Airway epithelial cell (primary cell): ENCODE data around the gene ARHGEF26. TPM values are rescaled to one million over a fixed set of nuclear protein-coding genes. Genes with fewer than 3 reads are reported as not detected.

Experiments used
- total RNA-seq: library from RNA; depleted of rRNA; stranded (reverse); fragments of >200 nt; gene quantifications from 2 replicates; pipeline ENCODE4 v1.2.3, GENCODE V29; 2015

Gene ARHGEF26, protein sequence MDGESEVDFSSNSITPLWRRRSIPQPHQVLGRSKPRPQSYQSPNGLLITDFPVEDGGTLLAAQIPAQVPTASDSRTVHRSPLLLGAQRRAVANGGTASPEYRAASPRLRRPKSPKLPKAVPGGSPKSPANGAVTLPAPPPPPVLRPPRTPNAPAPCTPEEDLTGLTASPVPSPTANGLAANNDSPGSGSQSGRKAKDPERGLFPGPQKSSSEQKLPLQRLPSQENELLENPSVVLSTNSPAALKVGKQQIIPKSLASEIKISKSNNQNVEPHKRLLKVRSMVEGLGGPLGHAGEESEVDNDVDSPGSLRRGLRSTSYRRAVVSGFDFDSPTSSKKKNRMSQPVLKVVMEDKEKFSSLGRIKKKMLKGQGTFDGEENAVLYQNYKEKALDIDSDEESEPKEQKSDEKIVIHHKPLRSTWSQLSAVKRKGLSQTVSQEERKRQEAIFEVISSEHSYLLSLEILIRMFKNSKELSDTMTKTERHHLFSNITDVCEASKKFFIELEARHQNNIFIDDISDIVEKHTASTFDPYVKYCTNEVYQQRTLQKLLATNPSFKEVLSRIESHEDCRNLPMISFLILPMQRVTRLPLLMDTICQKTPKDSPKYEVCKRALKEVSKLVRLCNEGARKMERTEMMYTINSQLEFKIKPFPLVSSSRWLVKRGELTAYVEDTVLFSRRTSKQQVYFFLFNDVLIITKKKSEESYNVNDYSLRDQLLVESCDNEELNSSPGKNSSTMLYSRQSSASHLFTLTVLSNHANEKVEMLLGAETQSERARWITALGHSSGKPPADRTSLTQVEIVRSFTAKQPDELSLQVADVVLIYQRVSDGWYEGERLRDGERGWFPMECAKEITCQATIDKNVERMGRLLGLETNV
- total RNA-seq: 2.6 and 2.8 TPM in 2 replicates

DNA sequence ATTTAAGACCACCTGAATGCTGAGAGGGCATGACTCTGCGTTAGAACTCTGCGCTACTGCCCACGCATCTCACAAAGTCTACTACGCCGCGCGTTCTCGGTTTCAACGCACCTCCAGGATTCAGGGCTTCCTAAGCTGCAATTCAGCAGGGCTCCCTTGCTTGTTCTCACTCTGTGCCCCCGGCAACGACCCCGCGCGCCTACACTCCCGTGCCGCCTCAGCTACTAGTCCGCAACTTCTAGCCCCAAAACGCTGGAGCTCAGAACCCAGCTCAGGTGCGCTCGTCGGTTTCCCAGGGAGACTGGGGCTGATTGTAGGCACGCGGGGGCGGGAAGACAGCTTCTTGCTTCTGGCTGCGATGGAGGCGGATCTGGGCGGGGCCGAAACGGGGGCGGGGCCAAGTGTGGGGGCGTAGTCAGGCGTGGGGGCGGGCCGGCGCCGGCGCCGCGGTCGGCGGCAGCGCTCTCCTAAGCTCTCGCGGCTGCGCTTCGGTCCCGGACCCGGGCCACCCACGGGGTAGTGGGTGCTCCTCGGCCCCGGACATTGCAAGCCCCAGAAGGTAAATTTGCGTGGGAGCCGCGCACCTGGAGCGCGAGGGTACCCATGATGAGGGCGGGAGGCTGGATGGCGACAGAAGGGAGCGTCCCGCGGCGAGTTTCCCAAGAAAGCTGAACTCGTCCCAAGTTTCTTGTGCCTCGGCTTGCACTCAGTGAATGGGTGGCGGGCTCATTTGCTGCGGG lies at the start of gene ARHGEF26:
ARHGEF26 (plus strand) TSS at position 430 of the 740 bp plus-strand sequence. CDS start 603 bp downstream, outside the sequence.

Other genes with a start within 250 kb of the ARHGEF26 start
- 41.2 and 50.6 TPM in 2 replicates for gene DHX36, start 203.1 kb downstream of the ARHGEF26 start, total RNA-seq